SHP77 treated with DMSO at 0.1 percent for 48 hours (cell line): ENCODE measurements around the gene EZR.
"Not testable (repeated sequence)": the region's sequence is repeated elsewhere in the genome, so short reads cannot be mapped to it uniquely, and the experiment has no call there.

Source experiments
- DNase-seq: peaks from one replicate; lab custom pipeline; 2025; lab: John Stamatoyannopoulos, UW

EZR gene

GRCh38 chr6:158841358-158841757 is 22.2 kb upstream of the EZR start:
- no peak for DNase-seq

GRCh38 chr6:158840465-158840864 is 21.3 kb upstream of the EZR start:
- DNase-seq = no peak

- DNase-seq = no peak
Measured at GRCh38 chr6:158839796-158840195, 20.6 kb upstream of the EZR start.

- DNase-seq = not testable (repeated sequence)
Measured at GRCh38 chr6:158838790-158839189, 19.6 kb upstream of the EZR start.

- no peak for DNase-seq
Measured at GRCh38 chr6:158837684-158838625, 18.8 kb upstream of the EZR start.

- no peak for DNase-seq
Measured at GRCh38 chr6:158836625-158837311, 17.6 kb upstream of the EZR start.

GRCh38 chr6:158835616-158836221 is 16.6 kb upstream of the EZR start:
- no peak for DNase-seq

GRCh38 chr6:158834675-158835385 is 15.7 kb upstream of the EZR start:
- no peak for DNase-seq

- DNase-seq = not testable (repeated sequence)
Measured at GRCh38 chr6:158832807-158833206, 13.6 kb upstream of the EZR start.

- DNase-seq = no peak
Measured at GRCh38 chr6:158832026-158832425, 12.9 kb upstream of the EZR start.

- DNase-seq = no peak
Measured at GRCh38 chr6:158831571-158831970, 12.4 kb upstream of the EZR start.

GRCh38 chr6:158830736-158831135 is 11.6 kb upstream of the EZR start:
- DNase-seq = no peak

- DNase-seq = no peak
Measured at GRCh38 chr6:158828807-158829206, 9.6 kb upstream of the EZR start.

GRCh38 chr6:158826819-158827501 is 7.8 kb upstream of the EZR start:
- no peak for DNase-seq

- DNase-seq = no peak
Measured at GRCh38 chr6:158825951-158826306, 6.8 kb upstream of the EZR start.

- DNase-seq = no peak
Measured at GRCh38 chr6:158825038-158825950, 6.1 kb upstream of the EZR start.

- not testable (repeated sequence) for DNase-seq
Measured at GRCh38 chr6:158823616-158824015, 4.4 kb upstream of the EZR start.

GRCh38 chr6:158819977-158820622 is 932 bp upstream of the EZR start:
- no peak for DNase-seq

GRCh38 chr6:158818581-158819212 is 471 bp downstream of the EZR start:
- no peak for DNase-seq
